ENCODE data around the gene ACTR3C.
"Not testable (repeated sequence)": the region's sequence is repeated elsewhere in the genome, so short reads cannot be mapped to it uniquely, and the experiment has no call there.

ACTR3C gene

DNA sequence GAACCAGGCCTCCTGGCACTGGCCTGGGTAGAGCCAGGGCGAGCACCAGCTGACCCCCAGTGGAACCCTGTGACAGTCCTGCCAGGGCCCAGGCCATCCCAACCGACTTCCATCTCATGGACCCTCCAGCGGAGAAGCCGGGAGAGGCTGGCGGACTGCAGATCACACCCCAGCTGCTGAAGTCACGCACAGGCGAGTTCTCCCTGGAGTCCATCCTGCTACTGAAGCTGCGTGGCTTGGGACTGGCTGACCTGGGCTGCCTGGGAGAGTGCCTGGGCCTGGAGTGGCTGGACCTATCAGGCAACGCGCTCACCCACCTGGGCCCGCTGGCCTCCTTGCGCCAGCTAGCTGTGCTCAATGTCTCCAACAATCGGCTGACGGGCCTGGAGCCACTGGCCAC is 13.4 kb upstream of the ACTR3C start:
- DNase-seq (ENCODE audit: low read depth in 2 of 2) = no peak

DNA sequence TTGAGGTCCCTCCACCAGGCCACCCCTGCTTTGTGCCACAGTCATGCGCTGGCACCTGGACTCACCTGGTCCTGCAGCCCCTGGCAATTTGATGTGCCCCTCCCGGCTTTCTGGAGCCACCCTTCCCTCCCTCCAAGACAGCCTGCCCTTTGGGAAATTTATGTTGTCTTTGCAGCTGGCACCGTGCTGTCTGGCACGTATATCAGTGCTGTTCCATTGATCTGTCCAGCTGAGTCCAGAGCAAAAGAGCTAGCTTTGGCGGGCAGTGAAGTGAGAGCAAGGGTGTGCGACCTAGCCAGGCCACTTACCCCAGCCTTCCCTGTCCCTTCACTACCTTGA is 12.4 kb upstream of the ACTR3C start:
- DNase-seq (ENCODE audit: low read depth in 2 of 2) = no peak

DNA sequence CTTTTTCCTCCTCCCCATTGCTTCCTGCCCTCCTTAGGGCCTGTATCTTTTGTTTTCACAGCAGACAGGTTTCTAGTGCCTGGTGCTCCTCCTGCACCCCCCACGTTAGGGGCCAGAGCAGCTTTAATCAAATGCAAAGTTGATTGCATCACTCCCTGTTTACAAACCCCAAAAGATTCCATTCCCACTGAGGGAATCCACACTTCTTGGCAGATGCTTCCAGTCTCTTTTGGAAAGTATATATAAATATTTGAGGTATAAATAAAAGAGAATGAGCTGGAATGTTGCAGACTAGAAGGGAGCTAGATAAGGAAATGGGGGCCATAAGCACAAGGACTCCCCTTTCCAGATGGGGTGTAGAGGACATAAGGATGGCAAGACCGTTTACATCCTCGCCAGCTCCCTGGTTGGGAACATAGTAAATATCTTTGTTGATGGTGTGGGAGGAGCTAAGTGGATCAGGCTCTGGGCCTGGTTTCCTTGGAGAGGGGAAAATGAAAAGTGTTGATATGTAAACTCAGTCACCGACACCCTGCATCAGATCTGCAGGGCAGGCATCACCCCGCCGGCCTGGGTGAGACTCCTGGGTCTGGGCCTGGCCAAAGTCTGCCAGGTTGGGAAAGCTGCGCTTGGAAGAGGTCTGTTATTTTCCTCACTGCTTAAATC is 11.9 kb upstream of the ACTR3C start:
- no peak for DNase-seq (ENCODE audit: low read depth in 2 of 2)

DNA sequence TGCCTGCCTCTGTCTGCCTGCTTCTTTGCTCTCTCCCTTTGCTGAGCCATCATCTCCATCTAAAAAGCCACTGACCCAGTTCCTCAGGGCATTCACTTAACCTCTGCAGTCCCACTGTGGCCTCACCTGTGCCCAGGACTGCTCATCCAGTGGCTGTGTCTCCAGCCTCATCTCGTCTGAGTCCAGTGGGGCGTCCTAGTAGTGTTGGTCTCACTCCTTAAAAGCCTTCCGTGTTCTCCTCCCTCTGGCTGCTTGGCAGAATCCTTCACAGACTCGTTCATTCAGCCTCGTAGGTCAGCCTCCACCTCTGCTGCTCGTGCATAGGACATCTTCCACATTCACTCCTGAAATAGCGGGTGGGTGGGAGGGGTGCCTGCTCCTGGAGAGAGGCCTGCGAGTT is 10.8 kb upstream of the ACTR3C start:
- DNase-seq (ENCODE audit: low read depth in 2 of 2) = no peak

DNA sequence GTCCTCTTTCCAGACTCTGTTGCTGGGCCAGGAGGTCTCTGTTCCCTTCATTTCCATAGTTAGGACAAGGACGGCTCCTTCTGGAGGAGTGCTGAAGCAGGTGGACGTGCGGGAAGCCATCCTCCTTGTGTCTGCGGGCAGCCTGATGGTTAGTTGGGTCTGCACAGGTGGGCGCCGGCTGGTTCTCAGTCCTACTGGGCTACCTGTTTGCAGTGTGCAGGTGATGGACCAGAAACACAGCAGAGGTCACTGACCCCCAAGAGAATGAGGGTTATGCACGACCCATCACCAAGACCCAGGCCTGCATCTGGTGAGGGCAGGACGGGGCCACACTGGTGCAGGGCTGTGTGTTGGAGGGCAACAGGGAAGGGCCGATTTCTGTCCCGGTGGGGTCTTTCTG is 10.3 kb upstream of the ACTR3C start:
- DNase-seq (ENCODE audit: low read depth in 2 of 2) = no peak

DNA sequence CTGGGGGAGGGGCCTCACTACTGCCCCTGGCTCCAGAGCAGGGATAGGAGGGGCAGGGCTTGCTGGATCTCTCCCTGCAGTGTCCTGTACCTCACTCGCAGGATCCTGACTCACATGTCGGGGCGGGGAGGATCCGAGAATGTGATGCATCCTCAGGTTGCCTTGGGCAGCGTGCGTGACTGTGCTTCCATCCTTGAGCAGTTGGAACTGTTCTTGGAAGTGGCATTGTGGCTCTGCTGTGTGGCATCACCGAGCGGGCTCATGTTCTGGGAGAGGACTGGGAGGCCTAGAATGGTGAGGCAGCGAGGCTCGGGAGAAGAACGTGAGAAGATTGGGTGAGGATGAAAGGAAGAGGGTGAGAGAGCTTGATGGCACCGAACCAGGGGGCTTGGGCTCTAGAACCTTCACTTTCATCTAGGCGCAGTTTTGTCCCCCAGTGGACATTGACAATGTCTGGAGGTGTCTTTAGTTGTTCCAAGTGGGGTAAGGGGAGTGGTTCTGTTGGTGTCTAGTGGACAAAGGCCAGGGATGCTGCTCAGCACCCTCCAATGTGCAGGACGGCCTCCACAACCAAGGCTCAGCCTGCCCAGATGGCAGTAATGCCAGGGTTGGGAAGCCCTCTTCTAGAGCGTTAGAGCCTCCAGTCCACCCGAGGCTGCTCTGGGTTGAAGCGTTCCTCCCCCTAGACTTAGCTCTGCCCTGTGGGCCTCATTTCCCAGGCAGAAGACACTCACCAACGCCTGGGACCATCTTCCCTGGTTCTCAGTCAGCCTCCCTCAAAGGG is 9.7 kb upstream of the ACTR3C start:
- no peak for DNase-seq (ENCODE audit: low read depth in 2 of 2)

DNA sequence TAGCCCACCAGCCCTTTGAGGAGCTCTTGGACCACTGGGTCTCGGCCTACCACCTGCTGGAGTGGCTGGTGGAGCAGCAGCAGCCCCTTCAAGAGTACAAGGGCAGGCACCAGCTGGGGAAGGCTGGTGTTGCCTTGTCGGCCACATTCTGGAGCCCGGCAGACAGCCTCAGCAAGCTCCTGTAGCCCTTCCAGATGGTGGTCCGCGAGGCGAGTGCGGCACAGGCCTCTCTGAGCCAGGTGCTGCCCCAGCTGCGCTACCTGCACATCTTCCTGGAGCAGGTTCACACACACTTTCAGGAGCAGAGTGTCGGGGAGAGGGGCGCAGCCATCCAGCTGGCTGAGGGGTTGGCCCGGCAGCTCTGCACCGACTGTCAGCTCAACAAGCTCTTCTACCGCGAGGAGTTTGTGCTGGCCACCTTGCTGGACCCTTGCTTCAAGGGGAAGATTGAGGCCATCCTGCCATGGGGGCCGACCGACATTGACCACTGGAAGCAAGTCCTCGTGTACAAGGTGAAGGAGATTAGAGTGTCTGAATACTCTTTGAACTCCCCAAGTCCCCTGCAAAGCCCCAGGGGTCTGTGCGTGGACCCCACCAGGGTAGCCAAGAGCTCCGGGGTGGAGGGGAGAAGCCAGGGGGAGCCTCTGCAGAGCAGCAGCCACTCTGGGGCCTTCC is 7.0 kb upstream of the ACTR3C start:
- no peak for DNase-seq (ENCODE audit: low read depth in 2 of 2)

DNA sequence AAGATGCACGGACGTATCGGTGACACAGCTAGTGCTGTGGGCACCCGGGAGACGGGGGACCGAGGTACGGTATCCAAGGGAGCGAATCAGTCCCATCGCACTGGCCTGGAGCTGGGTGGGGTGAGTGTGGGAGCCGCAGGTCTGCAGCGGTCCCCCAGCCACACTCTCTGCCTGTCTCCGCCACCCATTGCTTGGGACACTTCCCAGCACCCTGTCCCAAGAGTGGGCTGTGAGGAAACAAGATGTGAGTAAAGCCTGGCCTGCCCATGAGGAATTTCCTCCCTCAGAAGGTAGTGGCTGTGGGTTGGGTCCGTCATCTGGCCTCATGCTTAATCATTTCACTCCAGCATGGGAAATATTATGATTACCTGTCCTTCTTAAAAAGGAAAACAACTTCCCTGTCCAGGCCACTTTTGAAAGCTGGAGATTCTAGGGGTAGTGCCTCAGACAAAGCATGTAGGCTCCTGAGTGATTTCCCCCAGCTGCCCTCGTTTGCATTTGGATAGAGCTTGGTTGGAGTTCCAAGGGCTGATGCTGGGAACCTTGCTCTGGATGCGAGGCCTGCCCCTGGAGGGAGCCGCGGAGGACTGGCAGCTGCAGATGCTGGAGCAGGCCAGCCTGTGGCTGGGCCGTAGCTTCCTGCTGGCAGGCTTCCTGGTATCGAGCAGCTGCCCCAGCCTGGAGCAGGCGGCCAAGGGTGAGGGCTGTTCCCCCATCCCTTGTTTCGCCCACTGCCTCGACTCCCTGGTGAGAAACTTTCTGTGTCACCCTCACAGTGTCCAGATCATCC is 6.2 kb upstream of the ACTR3C start:
- no peak for DNase-seq (ENCODE audit: low read depth in 2 of 2)

DNA sequence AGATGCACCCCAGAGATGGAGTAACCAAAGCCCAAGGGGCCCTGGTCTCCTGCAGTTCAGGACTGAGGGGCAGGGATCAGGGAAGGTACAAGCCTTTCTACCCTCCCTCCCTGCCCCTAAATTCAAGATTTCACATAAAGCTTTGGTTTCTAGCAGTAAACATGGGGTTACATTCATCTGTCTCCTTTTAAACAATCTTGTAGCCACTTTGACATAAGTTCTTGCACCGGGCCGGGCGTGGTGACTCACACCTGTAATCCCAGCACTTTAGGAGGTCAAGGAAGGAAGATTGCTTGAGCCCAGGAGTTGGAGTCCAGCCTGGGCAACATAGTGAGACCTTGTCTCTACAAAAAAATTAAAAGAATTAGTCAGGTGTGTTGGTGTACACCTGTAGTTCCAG is 4.0 kb upstream of the ACTR3C start:
- no peak for DNase-seq (ENCODE audit: low read depth in 2 of 2)

DNA sequence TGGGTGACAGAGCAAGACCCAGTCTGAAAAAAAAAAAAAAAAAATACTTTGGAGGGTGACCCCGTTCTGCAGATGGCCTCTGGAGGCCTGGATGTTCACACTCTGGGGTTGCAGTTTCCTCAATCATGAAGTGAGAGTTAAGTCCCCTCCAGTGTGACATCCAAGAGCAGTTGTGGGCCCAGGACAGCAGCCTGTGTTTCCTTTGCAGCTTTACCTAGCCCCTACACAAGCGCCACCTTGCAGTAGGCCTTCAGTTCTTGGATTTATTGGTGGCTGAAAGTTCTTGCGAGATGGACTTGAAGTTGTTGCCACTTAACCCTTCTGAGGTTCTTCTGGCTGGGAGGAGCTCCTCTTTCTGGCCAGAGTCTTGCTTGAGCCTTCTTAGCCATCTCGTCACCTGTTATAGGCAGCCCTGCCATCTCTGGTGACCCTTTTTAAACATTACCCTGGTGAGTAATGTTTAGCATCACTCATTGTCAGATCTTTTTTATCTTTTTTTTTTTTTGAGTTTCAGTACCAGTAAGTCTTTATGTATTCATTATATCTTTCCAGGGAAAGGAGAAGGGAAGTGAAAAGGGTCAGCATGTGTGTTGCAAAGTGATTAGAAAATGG is 3.4 kb upstream of the ACTR3C start:
- no peak for DNase-seq (ENCODE audit: low read depth in 2 of 2)

DNA sequence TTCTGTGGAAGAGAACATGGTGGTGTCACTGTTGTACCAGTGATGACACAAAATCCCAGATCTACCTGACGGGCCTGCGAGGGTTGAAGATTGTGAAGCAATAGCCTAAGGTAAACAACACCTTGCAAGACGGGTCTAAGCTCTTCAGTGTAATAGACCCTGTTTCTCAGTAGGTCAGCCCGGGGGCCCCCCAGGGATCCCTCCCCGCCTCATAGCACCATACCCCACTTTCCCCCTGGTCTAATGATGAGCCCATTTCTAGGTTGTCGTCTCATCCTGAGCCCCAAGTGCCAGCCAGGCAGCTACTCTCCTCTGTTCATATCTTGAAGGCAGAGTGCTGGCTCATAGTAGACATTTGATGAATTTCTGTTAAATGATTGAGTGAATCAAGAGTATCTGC is 2.6 kb upstream of the ACTR3C start:
- DNase-seq (ENCODE audit: low read depth in 2 of 2) = no peak

DNA sequence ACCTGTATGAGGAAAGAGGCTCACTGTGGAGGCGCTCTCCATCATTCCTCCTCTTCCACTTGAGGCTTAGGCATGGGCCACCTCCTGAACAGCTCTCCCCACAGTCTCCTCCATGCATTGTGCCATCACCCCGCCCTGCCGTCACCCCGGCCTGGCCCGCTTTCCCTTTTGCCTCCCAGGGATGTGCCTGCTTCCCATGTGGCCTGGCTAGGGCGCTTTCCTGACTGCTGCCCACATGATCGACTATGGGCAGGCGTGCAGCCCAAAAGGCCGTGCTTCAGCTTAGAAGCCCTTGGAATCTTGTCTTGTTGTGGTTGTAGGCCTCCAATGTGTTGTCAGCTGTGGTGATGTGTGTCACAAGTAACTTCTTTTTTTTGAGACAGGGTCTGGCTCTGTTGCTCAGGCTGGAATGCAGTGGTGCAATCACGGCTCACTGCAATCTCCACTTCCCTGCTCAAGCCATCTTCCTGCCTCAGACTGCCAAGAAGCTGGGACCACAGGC is 1.8 kb upstream of the ACTR3C start:
- DNase-seq (ENCODE audit: low read depth in 2 of 2) = no peak

DNA sequence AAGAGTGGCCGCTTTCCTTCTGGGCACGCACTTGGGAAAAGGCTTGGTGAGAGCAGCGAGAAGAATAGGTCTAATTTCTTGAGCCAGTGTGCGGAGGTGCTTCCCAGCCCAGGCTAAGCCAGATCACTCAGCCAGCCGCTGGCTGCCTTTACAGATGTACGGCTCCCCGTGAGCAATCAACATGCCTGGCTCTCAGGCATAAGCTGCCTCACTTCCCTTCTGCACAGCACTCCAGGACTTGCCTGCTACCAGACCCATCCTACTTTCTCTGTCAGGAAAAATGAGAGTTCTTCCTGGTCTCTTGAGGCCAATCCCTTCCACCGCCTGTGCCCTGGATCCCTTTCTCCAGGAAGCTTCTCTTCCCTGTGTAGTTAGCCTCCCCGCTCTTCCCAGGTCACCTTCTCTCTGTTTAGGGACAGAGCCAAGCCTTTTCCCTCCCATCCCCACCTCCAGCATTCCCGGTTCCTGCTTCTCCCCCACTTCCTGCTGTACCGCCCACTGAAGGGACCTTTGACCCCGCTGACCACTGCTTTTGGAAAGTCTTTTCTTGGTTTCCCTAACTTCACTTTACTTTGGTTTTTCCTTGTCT is 1.1 kb upstream of the ACTR3C start:
- DNase-seq (ENCODE audit: low read depth in 2 of 2) = no peak

DNA sequence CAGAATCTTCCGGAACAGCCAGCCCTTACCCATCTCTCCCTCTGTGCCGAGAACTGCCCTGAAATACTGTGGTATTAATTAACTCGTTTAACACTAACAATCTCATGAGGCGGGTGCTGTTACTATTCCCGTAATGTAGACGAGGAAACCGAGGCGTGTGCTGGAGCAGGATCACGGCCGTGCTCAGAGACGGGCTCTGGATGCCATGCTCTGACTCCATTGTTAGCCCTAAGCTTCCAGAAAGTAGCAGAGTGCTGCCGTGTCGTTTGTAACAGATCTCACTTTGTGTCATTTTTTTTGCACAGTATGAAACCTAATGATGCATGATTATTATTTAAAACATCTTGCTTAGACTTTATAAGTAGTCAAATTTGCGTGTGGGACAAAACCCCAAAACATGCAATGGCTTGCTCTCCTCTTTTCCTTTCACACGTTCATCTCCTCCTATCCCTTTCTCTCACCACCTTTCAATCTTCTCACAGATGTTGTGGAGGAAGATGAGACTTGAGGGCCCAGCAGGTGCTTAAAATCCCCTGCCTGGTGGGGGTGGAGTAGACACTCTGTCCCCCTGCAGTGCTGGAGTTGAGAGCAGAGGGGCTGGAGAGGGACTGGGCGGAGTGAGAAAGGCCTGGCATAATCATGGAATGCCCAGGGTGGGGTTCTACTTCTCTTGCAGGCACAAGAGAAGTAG is 482 bp upstream of the ACTR3C start:
- no peak for DNase-seq (ENCODE audit: low read depth in 2 of 2)

DNA sequence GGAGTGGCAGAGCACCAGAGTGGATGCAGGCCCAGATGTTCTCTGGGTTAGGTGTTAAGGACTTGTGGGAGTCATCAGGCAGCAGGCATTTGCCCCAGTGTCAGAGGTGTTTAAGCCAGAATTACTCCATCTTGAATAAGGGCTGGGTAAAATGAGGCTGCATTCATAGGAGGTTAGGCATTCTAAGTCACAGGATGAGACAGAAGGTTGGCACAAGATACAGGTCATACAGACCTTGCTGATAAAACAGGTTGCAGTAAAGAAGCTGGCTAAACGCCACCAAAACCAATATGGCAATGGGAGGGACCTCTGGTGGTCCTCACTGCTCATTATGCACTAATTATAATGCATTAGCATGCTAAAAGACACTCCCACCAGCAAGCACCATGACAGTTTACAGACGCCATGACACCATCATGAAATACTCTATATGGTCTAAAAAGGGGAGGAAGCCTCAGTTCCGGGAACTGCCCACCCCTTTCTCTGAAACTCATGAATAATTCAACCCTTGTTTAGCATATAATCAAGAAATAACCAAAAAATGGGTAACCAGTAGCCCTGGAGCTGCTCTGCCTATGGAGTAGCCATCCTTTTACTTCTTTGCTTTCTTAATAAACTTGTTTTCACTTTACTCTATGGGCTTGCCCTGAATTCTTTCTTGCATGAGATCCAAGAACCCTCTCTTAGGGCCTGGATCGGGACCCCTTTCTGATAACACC is 1.1 kb downstream of the ACTR3C start:
- peak; percentile 27 to 63 for DNase-seq (ENCODE audit: low read depth in 2 of 2)

DNA sequence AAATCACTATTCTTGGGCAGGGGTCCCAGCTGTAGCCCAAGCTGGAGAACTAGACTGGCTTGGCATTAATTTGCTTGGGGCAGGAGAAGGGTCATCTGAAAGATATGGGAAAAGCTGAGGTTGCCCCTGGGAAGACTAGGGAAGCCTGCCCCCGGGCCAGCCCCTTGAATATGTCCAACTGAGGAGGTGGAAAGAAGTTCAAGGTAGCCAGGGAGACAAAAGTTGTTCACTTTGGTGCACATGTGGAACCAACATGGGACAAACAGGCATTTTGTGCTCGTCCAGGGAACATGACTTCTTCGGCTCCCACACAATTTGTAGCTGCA is 1.6 kb downstream of the ACTR3C start:
- no peak for DNase-seq (ENCODE audit: low read depth in 2 of 2)

DNA sequence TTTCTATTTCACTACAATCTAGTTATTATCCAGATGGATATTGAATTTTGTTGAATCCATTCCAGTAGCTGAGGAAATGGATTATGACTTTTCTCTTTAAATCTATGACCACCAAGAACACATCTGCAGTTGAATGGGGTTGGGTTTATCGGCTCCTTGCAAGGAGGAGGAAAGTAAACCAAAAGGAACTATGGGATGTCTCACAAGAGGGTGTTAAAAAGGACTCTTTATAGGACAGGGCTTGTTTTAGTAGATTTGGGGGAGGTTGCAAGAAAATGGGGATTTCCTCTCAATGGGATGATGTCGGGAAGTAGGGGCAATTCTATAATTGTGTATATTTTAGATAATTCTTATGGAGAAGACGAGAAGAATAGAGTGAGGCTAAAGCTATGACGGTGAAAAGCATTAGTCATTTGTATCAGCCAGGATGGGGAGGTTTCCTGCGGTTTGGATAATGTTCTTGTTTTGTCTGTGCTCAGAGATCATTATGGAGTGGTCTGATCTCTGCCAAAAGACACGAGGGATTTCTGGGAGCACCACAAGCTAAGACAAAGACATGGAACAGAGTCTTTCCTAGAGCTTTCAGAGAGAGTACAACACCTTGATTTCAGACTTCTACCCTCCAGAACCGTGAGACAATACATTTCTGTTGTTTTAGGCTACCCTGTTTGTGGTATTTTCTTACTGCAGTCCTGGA is 5.4 kb downstream of the ACTR3C start:
- DNase-seq (ENCODE audit: low read depth in 2 of 2) = no peak

DNA sequence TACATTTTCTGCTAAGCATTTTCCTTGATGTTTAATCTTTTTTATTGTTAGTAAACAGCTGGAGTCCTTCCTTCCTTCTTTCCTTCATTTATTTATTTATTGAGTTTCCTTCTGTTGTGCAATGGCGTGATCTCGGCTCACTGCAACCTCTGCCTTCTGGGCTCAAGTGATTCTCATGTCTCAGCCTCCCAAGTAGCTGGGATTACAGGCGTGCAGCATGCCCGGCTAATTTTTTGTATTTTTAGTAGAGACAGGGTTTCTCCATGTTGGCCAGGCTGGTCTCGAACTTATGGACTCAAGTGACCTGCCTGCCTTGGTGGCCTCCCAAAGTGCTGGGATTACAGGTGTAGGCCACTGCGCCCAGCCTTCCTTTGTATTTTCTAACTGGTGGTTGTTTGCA is 6.4 kb downstream of the ACTR3C start:
- not testable (repeated sequence) for DNase-seq (ENCODE audit: low read depth in 2 of 2)

DNA sequence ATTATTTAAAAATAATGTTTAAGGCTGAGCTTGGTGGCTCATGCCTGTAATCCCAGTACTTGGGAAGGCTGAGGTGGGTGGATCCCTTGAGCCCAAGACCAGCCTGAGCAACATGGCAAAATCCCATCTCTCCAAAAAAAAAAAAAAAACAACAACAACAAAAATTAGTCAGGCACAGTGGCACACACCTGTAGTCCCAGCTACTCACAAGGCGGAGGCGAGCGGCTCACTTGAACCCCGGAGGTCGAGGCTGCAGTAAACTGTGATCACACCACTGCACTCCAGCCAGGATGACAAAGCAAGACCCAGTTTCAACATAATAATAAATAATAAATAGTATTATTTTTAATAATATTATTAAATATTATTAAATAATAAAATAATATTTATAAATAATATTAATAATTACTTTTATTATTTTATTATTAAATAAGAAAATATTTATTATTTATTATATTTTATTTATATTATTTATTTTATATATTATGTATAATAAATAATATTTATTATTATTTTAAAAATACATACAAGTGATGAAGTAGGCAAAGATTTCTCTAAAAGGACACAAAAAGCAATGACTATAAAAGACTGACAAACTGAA is 8.6 kb downstream of the ACTR3C start:
- no peak for DNase-seq (ENCODE audit: low read depth in 2 of 2)
